ENCODE data around the gene IER5L.

The IER5L gene

DNA sequence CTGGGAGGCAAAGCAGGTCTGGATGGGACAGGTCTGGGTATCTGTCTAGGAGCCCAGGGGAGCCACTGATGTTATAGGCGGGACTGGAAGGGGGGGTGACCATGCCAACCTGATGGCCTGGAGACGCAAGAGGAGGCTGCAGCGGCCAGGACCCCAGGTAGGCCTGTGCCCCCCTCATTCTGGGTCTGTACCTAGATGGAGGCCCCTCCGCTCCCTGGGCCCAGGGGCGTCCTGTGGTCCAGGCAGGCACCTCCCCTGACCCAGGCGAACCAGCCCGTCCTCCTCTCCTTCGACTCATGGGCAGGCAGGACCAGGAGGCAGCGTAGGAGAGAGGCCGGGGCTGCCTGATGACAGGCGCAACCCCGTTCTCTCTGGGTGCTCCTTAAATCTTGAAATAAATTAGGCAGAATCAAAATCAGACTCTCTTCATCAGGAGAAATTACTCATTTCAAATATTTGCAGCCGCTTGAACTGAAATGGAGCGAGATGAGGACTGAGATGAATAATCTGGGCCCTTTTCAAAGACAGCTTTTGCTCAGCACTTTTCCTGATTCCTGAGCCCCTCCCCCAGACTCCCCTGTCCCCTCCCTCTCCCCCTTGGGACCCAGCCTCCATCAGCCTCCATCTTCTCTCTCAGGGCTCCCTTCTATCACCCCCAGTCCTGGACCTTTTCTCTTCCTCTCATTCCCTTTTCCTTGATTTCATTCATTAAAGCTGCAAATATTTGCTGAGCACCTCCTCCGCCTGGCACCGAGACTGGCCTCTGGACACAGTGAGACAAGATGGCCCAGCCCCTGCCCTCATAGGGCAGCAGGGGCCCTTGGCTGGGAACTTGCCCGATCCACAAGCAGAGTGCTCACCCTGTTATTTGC is 46.8 kb upstream of the IER5L start:
- Histone ChIP-seq H3K23ac (ENCODE audit: low read length in 2 of 2) (peak overlapping the region in 1 of 2 experiments; percentile 5), H3K4me2 (ENCODE audit: low read length, poor library complexity, severe bottlenecking) (no peak overlapping the region), H3K18ac (ENCODE audit: low read depth in 1 of 2, low read length in 2 of 2) (peak overlapping the region; percentile 95), H3K4me1 (ENCODE audit: control insufficient read depth, insufficient read depth, low read depth, low read length) (peaks cover 11% of the 10 kb centered on the region), H3K27ac (ENCODE audit: low read length, poor library complexity, severe bottlenecking) (no peak overlapping the region), H3K14ac (ENCODE audit: low read length in 2 of 2) (peak overlapping the region in 1 of 2 experiments; percentile 35), H3K4ac (ENCODE audit: low read depth in 1 of 2, low read length in 2 of 2) (peak overlapping the region; percentile 95 to 99), H2AK5ac (ENCODE audit: low read length, severe bottlenecking) (peak overlapping the region; percentile 79), H4K91ac (ENCODE audit: low read length) (peak overlapping the region; percentile 100), H4K8ac (ENCODE audit: low read length) (peak overlapping the region; percentile 90), H3K9me3 (ENCODE audit: control insufficient read depth, low read length) (no peaks in the 10 kb centered on the region), H2BK15ac (ENCODE audit: low read depth, poor library complexity, severe bottlenecking) (peak overlapping the region; percentile 82), H3K36me3 (ENCODE audit: control insufficient read depth in 1 of 2, insufficient read depth in 2 of 2, low read depth in 1 of 2, low read length in 2 of 2) (no peaks in the 10 kb centered on the region), H2BK120ac (ENCODE audit: low read depth, low read length) (peak overlapping the region; percentile 88), H2AFZ (ENCODE audit: low read depth, low read length) (no peak overlapping the region), H3K9ac (ENCODE audit: low read length) (peak overlapping the region; percentile 50), H3K4me3 (ENCODE audit: insufficient read depth in 1 of 2, low read depth in 1 of 2, low read length in 2 of 2) (no peak overlapping the region), H2BK5ac (ENCODE audit: low read depth, low read length, poor library complexity, severe bottlenecking) (no peak overlapping the region), H2BK12ac (ENCODE audit: low read length in 2 of 2) (peak overlapping the region; percentile 96 to 100), H3K79me1 (replicated peaks; ENCODE audit: low read length, poor library complexity, severe bottlenecking) (no peaks in the 10 kb centered on the region), H3K27me3 (ENCODE audit: control insufficient read depth in 1 of 2, insufficient read depth in 1 of 2, low read length in 2 of 2) (no peaks in the 10 kb centered on the region)
- WGBS = 80% methylated on average over 16 of the region's 17 CpGs
- no peak for DNase-seq

DNA sequence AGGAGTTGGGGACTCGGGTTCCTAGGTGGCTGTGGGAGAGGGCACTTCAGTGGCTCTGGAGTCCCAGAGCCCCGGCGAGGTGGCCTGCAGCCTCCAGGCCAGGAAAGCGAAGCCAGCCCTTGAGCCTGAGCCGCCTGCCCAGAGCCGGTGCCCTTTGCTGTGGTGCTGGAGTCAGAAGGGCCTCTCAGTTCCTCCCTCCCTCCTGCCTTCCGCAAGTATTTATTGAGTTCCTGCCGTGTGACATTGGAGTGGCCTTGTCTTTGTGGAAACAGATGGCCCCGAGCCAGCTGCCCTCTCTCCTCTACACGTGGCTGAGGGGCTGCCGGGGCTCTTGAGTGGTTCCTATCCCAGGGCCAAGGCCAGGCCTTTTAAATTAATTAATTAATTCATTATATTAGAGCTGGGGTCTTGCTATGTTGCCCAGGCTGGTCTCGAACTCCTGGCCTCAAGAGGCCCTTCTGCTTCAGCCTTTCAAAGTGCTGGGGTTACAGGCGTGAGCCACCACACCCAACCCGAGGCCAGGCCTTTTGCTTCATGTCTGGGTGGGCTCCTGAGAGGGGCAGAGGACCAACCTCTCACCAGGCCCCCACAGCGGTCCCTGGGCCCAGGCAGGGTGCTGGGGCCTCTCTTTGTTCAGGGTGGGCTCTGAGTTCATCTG is 45.6 kb upstream of the IER5L start:
- Histone ChIP-seq H4K91ac (ENCODE audit: low read length) (peak overlapping the region; percentile 100), H2BK5ac (ENCODE audit: low read depth, low read length, poor library complexity, severe bottlenecking) (no peak overlapping the region), H3K27ac (ENCODE audit: low read length, poor library complexity, severe bottlenecking) (no peak overlapping the region), H3K36me3 (ENCODE audit: control insufficient read depth in 1 of 2, insufficient read depth in 2 of 2, low read depth in 1 of 2, low read length in 2 of 2) (no peaks in the 10 kb centered on the region), H3K18ac (ENCODE audit: low read depth in 1 of 2, low read length in 2 of 2) (peak overlapping the region; percentile 82 to 91), H3K4me3 (ENCODE audit: insufficient read depth in 1 of 2, low read depth in 1 of 2, low read length in 2 of 2) (no peak overlapping the region), H3K9me3 (ENCODE audit: control insufficient read depth, low read length) (no peaks in the 10 kb centered on the region), H3K14ac (ENCODE audit: low read length in 2 of 2) (peak overlapping the region in 1 of 2 experiments; percentile 21), H3K4me2 (ENCODE audit: low read length, poor library complexity, severe bottlenecking) (no peak overlapping the region), H2BK12ac (ENCODE audit: low read length in 2 of 2) (peak overlapping the region; percentile 91 to 96), H4K8ac (ENCODE audit: low read length) (peak overlapping the region; percentile 90), H2AFZ (ENCODE audit: low read depth, low read length) (no peak overlapping the region), H3K27me3 (ENCODE audit: control insufficient read depth in 1 of 2, insufficient read depth in 1 of 2, low read length in 2 of 2) (no peaks in the 10 kb centered on the region), H3K79me1 (replicated peaks; ENCODE audit: low read length, poor library complexity, severe bottlenecking) (no peaks in the 10 kb centered on the region), H2BK120ac (ENCODE audit: low read depth, low read length) (peak overlapping the region; percentile 88), H2BK15ac (ENCODE audit: low read depth, poor library complexity, severe bottlenecking) (peak overlapping the region; percentile 60), H3K4me1 (ENCODE audit: control insufficient read depth, insufficient read depth, low read depth, low read length) (peaks cover 6% of the 10 kb centered on the region), H2AK5ac (ENCODE audit: low read length, severe bottlenecking) (no peak overlapping the region), H3K4ac (ENCODE audit: low read depth in 1 of 2, low read length in 2 of 2) (peak overlapping the region; percentile 22 to 95), H3K23ac (ENCODE audit: low read length in 2 of 2) (no peak overlapping the region), H3K9ac (ENCODE audit: low read length) (no peak overlapping the region)
- DNase-seq = peak; percentile 53
- WGBS = 64% methylated on average over 11 of the region's 15 CpGs

DNA sequence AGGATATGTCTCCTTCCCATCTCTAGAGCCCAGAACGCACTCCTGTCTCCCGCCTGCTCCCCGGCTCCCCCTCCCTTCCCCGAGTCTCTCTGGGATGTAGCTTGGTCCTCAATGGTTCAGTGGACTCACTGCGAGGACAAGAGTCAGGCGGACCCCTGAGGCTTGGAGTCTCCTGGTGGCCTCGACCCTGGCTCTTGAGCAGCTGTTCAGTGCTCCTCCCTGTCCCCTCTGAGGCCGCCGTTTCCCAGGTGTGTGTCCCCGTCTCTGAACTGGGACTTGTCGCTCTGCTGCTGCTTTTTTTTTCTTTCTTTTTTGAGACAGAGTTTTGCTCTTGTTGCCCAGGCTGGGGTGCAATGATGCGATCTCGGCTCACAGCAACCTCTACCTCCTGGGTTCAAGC is 44.8 kb upstream of the IER5L start:
- Histone ChIP-seq H3K14ac (ENCODE audit: low read length in 2 of 2) (no peak overlapping the region), H2BK12ac (ENCODE audit: low read length in 2 of 2) (peak overlapping the region; percentile 20 to 93), H2AK5ac (ENCODE audit: low read length, severe bottlenecking) (no peak overlapping the region), H2BK5ac (ENCODE audit: low read depth, low read length, poor library complexity, severe bottlenecking) (no peak overlapping the region), H4K8ac (ENCODE audit: low read length) (no peak overlapping the region), H3K27ac (ENCODE audit: low read length, poor library complexity, severe bottlenecking) (no peak overlapping the region), H2AFZ (ENCODE audit: low read depth, low read length) (no peak overlapping the region), H3K9me3 (ENCODE audit: control insufficient read depth, low read length) (no peaks in the 10 kb centered on the region), H3K4me3 (ENCODE audit: insufficient read depth in 1 of 2, low read depth in 1 of 2, low read length in 2 of 2) (no peak overlapping the region), H3K4me2 (ENCODE audit: low read length, poor library complexity, severe bottlenecking) (no peak overlapping the region), H4K91ac (ENCODE audit: low read length) (peak overlapping the region; percentile 19), H3K18ac (ENCODE audit: low read depth in 1 of 2, low read length in 2 of 2) (peak overlapping the region in 1 of 2 experiments; percentile 59), H2BK15ac (ENCODE audit: low read depth, poor library complexity, severe bottlenecking) (no peak overlapping the region), H3K9ac (ENCODE audit: low read length) (no peak overlapping the region), H3K4ac (ENCODE audit: low read depth in 1 of 2, low read length in 2 of 2) (peak overlapping the region in 1 of 2 experiments; percentile 20), H3K23ac (ENCODE audit: low read length in 2 of 2) (no peak overlapping the region), H3K36me3 (ENCODE audit: control insufficient read depth in 1 of 2, insufficient read depth in 2 of 2, low read depth in 1 of 2, low read length in 2 of 2) (no peaks in the 10 kb centered on the region), H3K27me3 (ENCODE audit: control insufficient read depth in 1 of 2, insufficient read depth in 1 of 2, low read length in 2 of 2) (no peaks in the 10 kb centered on the region), H3K79me1 (replicated peaks; ENCODE audit: low read length, poor library complexity, severe bottlenecking) (no peaks in the 10 kb centered on the region), H2BK120ac (ENCODE audit: low read depth, low read length) (peak overlapping the region; percentile 42), H3K4me1 (ENCODE audit: control insufficient read depth, insufficient read depth, low read depth, low read length) (peaks cover 6% of the 10 kb centered on the region)
- WGBS = 92% methylated on average over 11 of the region's 13 CpGs
- no peak for DNase-seq

DNA sequence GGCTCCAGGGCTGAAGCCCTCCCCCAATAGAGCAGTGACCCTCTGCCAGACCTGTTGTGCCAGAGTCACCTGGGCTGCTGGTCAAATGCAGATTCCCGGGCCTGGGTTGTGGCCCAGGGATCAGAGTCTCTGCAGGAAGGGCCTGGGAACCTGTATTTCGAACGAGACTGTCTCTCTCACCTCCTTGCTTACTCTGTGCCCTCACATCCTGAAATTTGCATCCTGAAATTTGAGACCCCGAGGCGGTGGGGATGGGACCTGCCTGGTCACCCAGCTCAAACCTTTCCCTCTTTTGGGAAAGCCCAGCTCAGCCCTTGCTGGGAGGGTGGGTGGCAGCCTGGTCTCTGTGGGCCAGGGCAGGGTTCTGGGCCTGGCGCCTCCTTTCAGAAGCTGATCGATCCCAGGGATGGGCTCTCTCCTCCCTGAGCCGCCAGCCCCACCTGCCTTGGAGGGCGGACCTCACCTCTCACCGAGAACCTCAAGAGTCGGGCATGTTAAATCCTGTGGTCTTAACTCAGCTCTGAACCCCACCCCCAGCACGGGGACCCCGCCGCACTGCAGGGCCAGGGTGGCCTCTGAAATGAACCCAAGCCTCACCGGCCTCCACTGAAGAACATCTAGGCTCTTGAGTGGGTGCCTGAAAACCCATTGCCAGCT is 44.0 kb upstream of the IER5L start:
- no peak overlapping the region for H4K8ac ChIP-seq (ENCODE audit: low read length)
- no peak overlapping the region for H3K23ac ChIP-seq (ENCODE audit: low read length in 2 of 2)
- no peaks in the 10 kb centered on the region for H3K79me1 ChIP-seq (replicated peaks; ENCODE audit: low read length, poor library complexity, severe bottlenecking)
- H2BK5ac ChIP-seq (ENCODE audit: low read depth, low read length, poor library complexity, severe bottlenecking) = no peak overlapping the region
- no peak overlapping the region for H2AFZ ChIP-seq (ENCODE audit: low read depth, low read length)
- peak overlapping the region in 1 of 2 experiments; percentile 59 for H3K18ac ChIP-seq (ENCODE audit: low read depth in 1 of 2, low read length in 2 of 2)
- H2BK15ac ChIP-seq (ENCODE audit: low read depth, poor library complexity, severe bottlenecking) = peak overlapping the region; percentile 82
- peak overlapping the region; percentile 20 to 93 for H2BK12ac ChIP-seq (ENCODE audit: low read length in 2 of 2)
- no peaks in the 10 kb centered on the region for H3K36me3 ChIP-seq (ENCODE audit: control insufficient read depth in 1 of 2, insufficient read depth in 2 of 2, low read depth in 1 of 2, low read length in 2 of 2)
- no peak overlapping the region for H2BK120ac ChIP-seq (ENCODE audit: low read depth, low read length)
- no peak overlapping the region for H3K4me3 ChIP-seq (ENCODE audit: insufficient read depth in 1 of 2, low read depth in 1 of 2, low read length in 2 of 2)
- 91% methylated on average over 15 of the region's 15 CpGs for WGBS
- no peak overlapping the region for H3K9ac ChIP-seq (ENCODE audit: low read length)
- peak overlapping the region; percentile 52 for H4K91ac ChIP-seq (ENCODE audit: low read length)
- no peaks in the 10 kb centered on the region for H3K9me3 ChIP-seq (ENCODE audit: control insufficient read depth, low read length)
- H3K27me3 ChIP-seq (ENCODE audit: control insufficient read depth in 1 of 2, insufficient read depth in 1 of 2, low read length in 2 of 2) = peaks cover 0 to 1% of the 10 kb centered on the region in 2 experiments
- peaks cover 6% of the 10 kb centered on the region for H3K4me1 ChIP-seq (ENCODE audit: control insufficient read depth, insufficient read depth, low read depth, low read length)
- no peak overlapping the region for H3K14ac ChIP-seq (ENCODE audit: low read length in 2 of 2)
- no peak overlapping the region for H3K27ac ChIP-seq (ENCODE audit: low read length, poor library complexity, severe bottlenecking)
- H2AK5ac ChIP-seq (ENCODE audit: low read length, severe bottlenecking) = no peak overlapping the region
- no peak overlapping the region for H3K4me2 ChIP-seq (ENCODE audit: low read length, poor library complexity, severe bottlenecking)
- DNase-seq = no peak
- no peak overlapping the region for H3K4ac ChIP-seq (ENCODE audit: low read depth in 1 of 2, low read length in 2 of 2)

All from mesenchymal stem cell (in vitro differentiated cells and primary cell).